ENCODE measurements around the gene SYNE4. TPM values are rescaled to one million over a fixed set of nuclear protein-coding genes. Genes with fewer than 3 reads are reported as not detected.
A peak's percentile ranks its signal among the peaks of the same experiment; 100 is the strongest.

The SYNE4 gene
- total and polyA plus RNA-seq, 2 of the 13 experiments (the other 11 are each of a cell fraction or from before 2014, with no cell fraction given), result 13.7 to 23.0 TPM

DNA sequence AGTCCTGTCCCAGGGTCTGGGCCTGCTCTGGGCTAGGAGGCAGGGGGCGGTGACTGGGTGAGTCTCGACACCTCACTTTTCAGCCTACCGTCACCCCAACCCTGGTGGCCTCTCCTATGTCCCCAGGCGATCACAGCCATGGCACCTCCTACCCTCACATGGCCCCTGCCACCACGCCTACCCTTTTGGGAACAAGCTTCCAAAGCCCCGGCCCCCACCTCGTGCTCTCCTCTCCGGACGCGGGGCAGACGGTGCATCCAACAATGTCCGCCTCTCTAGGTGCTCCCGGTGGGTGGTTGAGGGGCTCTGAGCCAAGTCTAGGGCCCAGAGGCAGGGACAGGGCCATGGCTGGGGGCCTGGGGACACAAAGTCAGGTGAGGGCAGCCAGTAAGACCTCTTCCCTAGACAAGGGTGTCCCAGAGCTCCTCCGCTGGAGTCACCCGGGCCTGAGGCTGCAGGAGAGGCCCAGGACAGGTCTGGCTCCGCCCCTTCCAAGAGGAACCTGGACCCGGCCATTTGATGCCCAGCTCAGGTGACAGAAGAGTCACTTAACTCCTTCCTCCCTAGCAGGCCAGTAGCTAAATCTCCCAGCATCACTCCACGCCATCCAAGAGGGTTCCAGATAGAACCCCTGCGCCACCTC lies at the start of gene SYNE4 (continued):
- TF ChIP-seq, protein P1, sequence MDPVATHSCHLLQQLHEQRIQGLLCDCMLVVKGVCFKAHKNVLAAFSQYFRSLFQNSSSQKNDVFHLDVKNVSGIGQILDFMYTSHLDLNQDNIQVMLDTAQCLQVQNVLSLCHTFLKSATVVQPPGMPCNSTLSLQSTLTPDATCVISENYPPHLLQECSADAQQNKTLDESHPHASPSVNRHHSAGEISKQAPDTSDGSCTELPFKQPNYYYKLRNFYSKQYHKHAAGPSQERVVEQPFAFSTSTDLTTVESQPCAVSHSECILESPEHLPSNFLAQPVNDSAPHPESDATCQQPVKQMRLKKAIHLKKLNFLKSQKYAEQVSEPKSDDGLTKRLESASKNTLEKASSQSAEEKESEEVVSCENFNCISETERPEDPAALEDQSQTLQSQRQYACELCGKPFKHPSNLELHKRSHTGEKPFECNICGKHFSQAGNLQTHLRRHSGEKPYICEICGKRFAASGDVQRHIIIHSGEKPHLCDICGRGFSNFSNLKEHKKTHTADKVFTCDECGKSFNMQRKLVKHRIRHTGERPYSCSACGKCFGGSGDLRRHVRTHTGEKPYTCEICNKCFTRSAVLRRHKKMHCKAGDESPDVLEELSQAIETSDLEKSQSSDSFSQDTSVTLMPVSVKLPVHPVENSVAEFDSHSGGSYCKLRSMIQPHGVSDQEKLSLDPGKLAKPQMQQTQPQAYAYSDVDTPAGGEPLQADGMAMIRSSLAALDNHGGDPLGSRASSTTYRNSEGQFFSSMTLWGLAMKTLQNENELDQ (CRISPR knock-in tag; IDR thresholded peaks at IDR 0.05; ENCODE audit: borderline replicate concordance), result no peak
- peak; percentile 29; the same call in 1 of the 2 replicates for TF ChIP-seq MTF1 (CRISPR knock-in tag; IDR thresholded peaks at IDR 0.05)
- TF ChIP-seq, protein P2, sequence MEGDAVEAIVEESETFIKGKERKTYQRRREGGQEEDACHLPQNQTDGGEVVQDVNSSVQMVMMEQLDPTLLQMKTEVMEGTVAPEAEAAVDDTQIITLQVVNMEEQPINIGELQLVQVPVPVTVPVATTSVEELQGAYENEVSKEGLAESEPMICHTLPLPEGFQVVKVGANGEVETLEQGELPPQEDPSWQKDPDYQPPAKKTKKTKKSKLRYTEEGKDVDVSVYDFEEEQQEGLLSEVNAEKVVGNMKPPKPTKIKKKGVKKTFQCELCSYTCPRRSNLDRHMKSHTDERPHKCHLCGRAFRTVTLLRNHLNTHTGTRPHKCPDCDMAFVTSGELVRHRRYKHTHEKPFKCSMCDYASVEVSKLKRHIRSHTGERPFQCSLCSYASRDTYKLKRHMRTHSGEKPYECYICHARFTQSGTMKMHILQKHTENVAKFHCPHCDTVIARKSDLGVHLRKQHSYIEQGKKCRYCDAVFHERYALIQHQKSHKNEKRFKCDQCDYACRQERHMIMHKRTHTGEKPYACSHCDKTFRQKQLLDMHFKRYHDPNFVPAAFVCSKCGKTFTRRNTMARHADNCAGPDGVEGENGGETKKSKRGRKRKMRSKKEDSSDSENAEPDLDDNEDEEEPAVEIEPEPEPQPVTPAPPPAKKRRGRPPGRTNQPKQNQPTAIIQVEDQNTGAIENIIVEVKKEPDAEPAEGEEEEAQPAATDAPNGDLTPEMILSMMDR (CRISPR knock-in tag; IDR thresholded peaks at IDR 0.05), result peak; percentile 6
- TF ChIP-seq, protein P3, sequence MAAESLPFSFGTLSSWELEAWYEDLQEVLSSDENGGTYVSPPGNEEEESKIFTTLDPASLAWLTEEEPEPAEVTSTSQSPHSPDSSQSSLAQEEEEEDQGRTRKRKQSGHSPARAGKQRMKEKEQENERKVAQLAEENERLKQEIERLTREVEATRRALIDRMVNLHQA (CRISPR knock-in tag; IDR thresholded peaks at IDR 0.05), result no peak
- TF ChIP-seq CBX5 (CRISPR knock-in tag; IDR thresholded peaks at IDR 0.05; ENCODE audit: borderline replicate concordance), result no peak
- TF ChIP-seq SP140L (CRISPR knock-in tag; IDR thresholded peaks at IDR 0.05; ENCODE audit: borderline replicate concordance), result no peak
- no peak for TF ChIP-seq ZNF136 (CRISPR knock-in tag; IDR thresholded peaks at IDR 0.05; ENCODE audit: low read depth)
- TF ChIP-seq ZNF569 (CRISPR knock-in tag; IDR thresholded peaks at IDR 0.05; ENCODE audit: borderline replicate concordance), result no peak
- TF ChIP-seq, protein P4, sequence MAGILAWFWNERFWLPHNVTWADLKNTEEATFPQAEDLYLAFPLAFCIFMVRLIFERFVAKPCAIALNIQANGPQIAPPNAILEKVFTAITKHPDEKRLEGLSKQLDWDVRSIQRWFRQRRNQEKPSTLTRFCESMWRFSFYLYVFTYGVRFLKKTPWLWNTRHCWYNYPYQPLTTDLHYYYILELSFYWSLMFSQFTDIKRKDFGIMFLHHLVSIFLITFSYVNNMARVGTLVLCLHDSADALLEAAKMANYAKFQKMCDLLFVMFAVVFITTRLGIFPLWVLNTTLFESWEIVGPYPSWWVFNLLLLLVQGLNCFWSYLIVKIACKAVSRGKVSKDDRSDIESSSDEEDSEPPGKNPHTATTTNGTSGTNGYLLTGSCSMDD (CRISPR knock-in tag; IDR thresholded peaks at IDR 0.05), result no peak
- TF ChIP-seq CEBPB (IDR thresholded peaks at IDR 0.05; ENCODE audit: borderline replicate concordance, low read depth, low read length), result no peak
- TF ChIP-seq PPARG (CRISPR knock-in tag; conservative IDR thresholded peaks at IDR 0.05), result no peak
- peak; percentile 68; the same call in 1 of the 2 replicates for TF ChIP-seq SATB2 (CRISPR knock-in tag; IDR thresholded peaks at IDR 0.05)
- no peak for TF ChIP-seq ZNF44 (CRISPR knock-in tag; IDR thresholded peaks at IDR 0.05)
- TF ChIP-seq, protein P5, sequence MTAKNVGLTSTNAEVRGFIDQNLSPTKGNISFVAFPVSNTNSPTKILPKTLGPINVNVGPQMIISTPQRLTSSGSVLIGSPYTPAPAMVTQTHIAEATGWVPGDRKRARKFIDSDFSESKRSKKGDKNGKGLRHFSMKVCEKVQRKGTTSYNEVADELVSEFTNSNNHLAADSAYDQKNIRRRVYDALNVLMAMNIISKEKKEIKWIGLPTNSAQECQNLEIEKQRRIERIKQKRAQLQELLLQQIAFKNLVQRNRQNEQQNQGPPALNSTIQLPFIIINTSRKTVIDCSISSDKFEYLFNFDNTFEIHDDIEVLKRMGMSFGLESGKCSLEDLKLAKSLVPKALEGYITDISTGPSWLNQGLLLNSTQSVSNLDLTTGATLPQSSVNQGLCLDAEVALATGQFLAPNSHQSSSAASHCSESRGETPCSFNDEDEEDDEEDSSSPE (CRISPR knock-in tag; IDR thresholded peaks at IDR 0.05), result no peak
- TF ChIP-seq, protein P6, sequence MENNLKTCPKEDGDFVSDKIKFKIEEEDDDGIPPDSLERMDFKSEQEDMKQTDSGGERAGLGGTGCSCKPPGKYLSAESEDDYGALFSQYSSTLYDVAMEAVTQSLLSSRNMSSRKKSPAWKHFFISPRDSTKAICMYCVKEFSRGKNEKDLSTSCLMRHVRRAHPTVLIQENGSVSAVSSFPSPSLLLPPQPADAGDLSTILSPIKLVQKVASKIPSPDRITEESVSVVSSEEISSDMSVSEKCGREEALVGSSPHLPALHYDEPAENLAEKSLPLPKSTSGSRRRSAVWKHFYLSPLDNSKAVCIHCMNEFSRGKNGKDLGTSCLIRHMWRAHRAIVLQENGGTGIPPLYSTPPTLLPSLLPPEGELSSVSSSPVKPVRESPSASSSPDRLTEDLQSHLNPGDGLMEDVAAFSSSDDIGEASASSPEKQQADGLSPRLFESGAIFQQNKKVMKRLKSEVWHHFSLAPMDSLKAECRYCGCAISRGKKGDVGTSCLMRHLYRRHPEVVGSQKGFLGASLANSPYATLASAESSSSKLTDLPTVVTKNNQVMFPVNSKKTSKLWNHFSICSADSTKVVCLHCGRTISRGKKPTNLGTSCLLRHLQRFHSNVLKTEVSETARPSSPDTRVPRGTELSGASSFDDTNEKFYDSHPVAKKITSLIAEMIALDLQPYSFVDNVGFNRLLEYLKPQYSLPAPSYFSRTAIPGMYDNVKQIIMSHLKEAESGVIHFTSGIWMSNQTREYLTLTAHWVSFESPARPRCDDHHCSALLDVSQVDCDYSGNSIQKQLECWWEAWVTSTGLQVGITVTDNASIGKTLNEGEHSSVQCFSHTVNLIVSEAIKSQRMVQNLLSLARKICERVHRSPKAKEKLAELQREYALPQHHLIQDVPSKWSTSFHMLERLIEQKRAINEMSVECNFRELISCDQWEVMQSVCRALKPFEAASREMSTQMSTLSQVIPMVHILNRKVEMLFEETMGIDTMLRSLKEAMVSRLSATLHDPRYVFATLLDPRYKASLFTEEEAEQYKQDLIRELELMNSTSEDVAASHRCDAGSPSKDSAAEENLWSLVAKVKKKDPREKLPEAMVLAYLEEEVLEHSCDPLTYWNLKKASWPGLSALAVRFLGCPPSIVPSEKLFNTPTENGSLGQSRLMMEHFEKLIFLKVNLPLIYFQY (CRISPR knock-in tag; IDR thresholded peaks at IDR 0.05; ENCODE audit: borderline replicate concordance), result 0 out of 2 replicates have a peak, but pooled peaks have one; percentile 49
- no peak; the same call in none of the 2 replicates for TF ChIP-seq PHF20 (CRISPR knock-in tag; IDR thresholded peaks at IDR 0.05)
- TF ChIP-seq, protein P7, sequence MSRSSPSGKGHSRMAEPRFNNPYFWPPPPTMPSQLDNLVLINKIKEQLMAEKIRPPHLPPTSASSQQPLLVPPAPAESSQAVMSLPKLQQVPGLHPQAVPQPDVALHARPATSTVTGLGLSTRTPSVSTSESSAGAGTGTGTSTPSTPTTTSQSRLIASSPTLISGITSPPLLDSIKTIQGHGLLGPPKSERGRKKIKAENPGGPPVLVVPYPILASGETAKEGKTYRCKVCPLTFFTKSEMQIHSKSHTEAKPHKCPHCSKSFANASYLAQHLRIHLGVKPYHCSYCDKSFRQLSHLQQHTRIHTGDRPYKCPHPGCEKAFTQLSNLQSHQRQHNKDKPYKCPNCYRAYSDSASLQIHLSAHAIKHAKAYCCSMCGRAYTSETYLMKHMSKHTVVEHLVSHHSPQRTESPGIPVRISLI (CRISPR knock-in tag; IDR thresholded peaks at IDR 0.05; ENCODE audit: borderline replicate concordance), result no peak

All from HepG2 (cell line).